GM12891 (cell line): Measurements from ENCODE around the gene YPEL2.

Source experiments
- DNase-seq: peaks from one replicate; pipeline ENCODE4 v3.0.0; 2011; ENCODE audit warnings: low spot score; ENCODE audit not compliant: insufficient read length
- FAIRE-seq: peaks from 2 replicates; lab custom pipeline; 2011; peaks lifted over from hg19 to GRCh38; lab: Jason Lieb, UNC
- PAX5 ChIP-seq: IDR thresholded peaks from 2 replicates; pipeline ENCODE4 v1.6.1; 2011; ENCODE audit warnings: low read length, moderate library complexity, mild to moderate bottlenecking; ENCODE audit not compliant: insufficient read depth, severe bottlenecking
- POLR2A ChIP-seq: IDR thresholded peaks from 2 replicates; pipeline ENCODE4 v1.6.1; 2011; ENCODE audit warnings: low read depth, low read length, control low read depth
- POLR2AphosphoS5 ChIP-seq: IDR thresholded peaks from 2 replicates; pipeline ENCODE4 v1.6.1; 2011; ENCODE audit warnings: low read depth, low read length, control low read depth
- POU2F2 ChIP-seq: IDR thresholded peaks from 2 replicates; pipeline ENCODE4 v1.6.1; 2011; ENCODE audit warnings: low read depth, mild to moderate bottlenecking, control low read depth, low read length, moderate library complexity
- SPI1 ChIP-seq: IDR thresholded peaks from 2 replicates; pipeline ENCODE4 v1.6.1; 2011; ENCODE audit warnings: low read depth, low read length, control low read depth
- TAF1 ChIP-seq: IDR thresholded peaks from 2 replicates; pipeline ENCODE4 v1.6.1; 2011; ENCODE audit warnings: low read depth, low read length, control low read depth

YPEL2 gene

DNA sequence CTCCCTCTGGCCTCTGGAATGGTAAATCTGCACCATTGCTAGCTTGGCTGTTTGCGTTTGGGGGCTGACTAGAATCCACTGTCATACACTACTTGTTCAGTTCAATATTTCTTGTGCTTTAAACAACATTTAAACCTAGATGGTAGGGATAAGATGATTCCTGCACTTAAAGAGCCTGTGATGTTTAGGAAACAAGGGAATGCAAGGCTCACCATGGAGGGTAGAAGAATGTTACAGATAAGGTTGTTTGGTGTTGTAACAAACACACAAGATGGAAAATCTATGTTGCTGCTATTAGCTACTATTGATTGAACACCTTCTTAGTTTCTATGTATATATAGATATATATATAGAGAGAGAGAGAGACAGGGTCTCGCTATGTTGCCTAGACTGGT, 31.4 kb downstream of the YPEL2 start:
- TF ChIP-seq POLR2AphosphoS5, result no peak
- no peak for TF ChIP-seq PAX5
- TF ChIP-seq TAF1, result no peak
- TF ChIP-seq SPI1, result no peak
- no peak for TF ChIP-seq POU2F2
- TF ChIP-seq POLR2A, result no peak
- DNase-seq, result no peak

DNA sequence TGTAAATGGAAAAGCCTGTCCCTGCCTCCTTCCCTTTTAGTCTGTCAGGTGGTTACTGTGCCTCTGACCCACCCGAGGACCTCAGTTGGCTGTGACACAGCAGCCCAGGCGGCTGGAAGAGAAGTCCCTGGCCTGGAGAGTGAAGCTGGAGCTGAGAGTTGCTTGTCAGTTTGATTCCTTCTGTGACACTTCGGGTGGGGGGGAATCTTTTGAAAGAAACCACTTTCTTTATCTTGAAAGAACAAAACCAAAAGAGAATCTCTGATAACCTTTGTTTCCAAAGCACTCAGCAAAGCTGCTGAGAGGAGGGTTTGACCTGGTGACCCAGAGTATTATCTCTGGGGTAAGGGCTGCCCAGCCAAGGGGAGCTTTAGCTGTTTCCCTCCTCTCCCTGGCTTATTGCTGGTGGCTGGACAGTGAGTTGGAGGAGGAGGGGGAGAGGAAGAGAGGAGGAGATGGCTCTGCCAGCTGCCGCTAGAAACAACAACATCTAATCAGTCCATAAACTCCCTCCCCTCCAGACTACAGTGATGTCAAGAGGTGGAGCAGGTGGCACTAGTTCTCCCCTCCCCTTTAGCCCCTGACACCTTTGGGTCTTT, 34.0 kb downstream of the YPEL2 start:
- no peak for TF ChIP-seq PAX5
- no peak for TF ChIP-seq TAF1
- TF ChIP-seq POLR2AphosphoS5, result no peak
- TF ChIP-seq POU2F2, result no peak
- TF ChIP-seq SPI1, result no peak
- no peak for TF ChIP-seq POLR2A
- DNase-seq (no peak), FAIRE-seq (no peak)

More for the DNA sequence above, 31.4 kb downstream of the YPEL2 start:
- FAIRE-seq, result no peak

DNA sequence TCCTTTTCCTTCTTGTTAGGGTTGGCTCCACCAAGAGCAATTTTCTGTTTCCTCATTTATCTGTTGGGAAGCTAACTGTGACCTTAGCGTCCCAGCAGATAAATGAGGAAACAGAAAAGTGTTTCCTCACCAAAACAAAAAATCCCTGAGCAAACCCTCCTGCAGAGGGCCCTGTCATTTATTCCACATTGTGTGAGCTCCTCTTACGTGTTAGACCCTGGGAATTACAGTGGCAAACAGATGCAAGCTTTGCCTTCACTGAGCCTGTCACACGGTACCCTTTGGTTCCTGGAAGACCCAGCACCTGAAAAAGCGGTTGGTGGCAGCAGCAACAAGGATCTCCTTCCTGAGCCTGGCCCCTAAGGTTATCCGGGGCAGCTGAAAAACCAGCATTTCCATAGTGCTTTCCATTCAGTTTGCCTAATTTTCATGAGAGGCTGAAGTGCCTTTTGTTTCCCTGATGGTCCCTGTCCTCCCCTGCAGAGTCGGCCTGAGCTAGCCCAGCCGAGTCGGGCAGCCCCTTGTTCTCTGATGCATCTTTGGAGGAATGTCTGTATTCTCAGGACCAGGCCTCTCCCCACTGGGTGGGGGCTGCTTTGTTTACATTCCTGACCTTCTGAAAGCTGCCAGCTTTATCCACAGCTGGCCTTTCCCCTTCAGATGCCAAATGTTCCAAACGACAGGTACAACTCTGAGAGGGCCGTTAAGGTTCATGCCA, 34.7 kb downstream of the YPEL2 start:
- TF ChIP-seq POLR2A (no peak), PAX5 (no peak), TAF1 (no peak), POU2F2 (no peak), POLR2AphosphoS5 (no peak), SPI1 (no peak)
- FAIRE-seq (no peak), DNase-seq (no peak)

DNA sequence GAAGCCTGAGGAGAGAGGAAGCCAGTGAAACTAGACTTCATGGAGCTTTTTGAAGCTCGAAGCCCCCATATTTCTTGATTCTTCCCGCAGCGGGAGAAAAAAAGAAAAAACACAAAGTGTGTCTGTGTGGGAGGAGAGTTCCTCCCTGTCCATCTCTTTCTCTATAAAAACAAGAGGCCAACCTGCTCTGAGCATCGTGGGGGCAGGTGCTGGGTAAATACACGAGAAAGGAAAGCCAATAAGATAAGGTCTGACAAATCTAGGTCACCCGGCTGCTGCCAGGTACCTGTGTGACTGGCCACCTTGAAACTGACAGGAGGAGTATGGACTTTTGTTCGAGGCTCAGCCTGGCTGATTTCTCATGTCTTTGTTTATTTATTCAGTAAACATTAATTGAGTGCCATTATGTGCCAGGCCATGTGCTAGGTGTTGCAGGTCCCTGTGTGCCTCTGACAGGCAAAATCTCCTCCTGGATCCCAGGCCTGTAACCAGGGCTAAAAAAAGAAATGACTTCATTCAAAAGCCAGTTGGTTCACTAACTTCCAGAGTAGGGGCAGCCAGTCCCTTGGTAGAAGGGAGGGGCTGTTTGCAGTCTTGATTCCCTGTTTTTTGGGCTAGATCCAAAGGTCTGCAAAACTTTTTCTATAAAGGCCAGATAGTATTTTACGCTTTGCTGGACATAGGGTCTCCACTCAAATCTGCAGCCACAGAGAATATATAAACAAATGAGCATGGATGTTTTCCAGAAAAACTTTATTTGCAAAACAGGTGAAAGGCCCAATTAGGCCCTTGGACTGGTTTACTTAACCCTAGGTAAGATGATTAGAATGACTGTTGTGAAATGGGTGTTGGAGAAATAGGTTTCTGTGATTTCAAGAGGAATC, 35.6 kb downstream of the YPEL2 start:
- FAIRE-seq (no peak), DNase-seq (no peak)
- no peak for TF ChIP-seq POLR2AphosphoS5

DNA sequence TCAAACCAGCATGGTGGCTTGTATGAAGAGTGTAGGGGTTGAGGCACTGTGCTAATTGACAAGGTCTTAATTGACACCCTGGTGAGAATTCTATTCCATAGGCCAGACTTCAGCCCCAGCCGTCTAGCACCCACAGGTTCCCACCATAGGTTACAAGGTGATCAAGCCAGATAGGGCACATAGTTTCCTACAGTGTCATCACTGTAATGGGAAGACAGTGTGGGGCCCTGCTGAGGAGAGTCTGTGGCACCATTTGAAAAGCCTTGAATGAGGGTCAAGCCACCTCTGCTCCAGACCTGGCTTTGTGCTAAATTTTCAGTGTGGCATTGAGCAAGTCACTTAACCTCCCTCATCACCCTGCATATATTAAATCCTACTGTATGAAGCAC, 36.2 kb downstream of the YPEL2 start:
- FAIRE-seq (no peak), DNase-seq (no peak)
- no peak for TF ChIP-seq POLR2AphosphoS5

DNA sequence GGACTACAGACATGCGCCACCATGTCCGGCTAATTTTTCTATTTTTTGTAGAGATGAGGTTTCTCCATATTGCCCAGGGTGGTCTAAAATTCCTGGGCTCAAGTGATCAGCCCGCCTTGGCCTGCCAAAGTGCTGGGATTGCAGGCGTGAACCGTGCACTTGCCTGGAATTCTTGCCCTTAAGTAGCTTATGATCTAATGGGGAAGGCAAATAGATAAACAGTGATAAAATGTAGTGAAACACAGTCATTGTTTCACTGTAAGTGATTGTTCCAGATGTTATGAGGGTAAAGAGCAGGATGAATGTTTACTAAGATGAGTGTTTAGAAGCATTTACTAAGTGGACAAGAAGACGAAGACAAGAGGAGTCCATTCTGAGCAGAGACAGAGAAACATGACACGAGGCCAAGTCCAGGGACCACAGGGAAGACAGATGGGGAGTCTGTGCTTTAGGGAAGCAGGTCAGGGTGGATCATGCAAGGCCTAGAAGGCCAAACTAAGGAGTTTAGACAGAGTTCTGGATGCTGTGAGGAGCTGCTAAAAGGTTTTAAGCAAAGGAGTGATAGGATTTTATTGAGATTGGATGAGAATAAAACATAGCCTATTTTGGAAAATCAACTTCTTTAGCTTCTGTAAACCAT, 36.9 kb downstream of the YPEL2 start:
- FAIRE-seq, result no peak

DNA sequence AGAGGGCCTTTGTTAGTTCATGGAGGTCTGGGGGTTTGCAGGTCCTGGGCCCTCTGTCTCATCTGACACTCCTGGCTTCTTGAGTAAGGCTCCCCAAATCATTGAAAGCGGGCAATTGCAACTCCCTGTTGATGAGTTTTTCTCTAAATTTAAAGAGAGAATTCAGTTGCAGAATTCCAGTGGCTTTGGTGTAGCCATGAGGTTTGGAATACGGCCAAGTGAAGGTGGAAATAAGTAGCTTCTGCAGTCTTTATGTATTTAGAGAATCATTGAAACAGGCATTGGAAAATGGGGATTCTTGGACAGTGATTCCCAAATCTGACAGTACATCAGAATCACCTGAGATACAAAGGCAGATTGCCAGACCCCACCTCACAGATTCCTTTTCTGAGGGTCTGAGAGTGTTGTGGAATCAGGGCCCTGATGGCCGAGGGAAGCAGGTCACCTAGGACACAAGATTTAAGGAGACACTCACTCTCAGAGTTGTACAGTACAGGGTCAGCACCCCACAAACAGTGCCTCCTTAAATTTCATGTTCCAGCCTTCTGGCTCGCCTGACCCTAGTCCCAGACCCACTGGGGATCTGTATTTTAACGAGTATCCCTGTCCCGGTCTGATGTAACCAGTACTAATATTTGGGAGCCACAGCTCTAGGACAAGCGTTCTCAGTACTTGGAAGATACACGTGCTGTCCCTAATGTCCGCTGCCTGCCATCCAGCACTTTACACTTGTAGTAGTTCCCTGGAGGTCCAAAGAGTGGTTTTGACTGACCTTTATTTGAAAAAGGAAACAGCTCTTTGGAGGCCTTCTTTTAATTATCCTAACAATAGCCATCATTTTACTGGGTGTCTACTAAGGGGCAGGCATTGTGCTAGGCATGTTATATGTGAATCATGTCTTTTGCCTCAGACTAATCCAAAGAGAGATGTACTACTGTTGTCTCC, 37.8 kb downstream of the YPEL2 start:
- DNase-seq (no peak), FAIRE-seq (no peak)
- TF ChIP-seq POLR2A, result no peak
- no peak for TF ChIP-seq PAX5
- no peak for TF ChIP-seq POU2F2
- no peak for TF ChIP-seq TAF1
- no peak for TF ChIP-seq SPI1
- TF ChIP-seq POLR2AphosphoS5, result no peak

More for the DNA sequence above, 36.9 kb downstream of the YPEL2 start:
- TF ChIP-seq SPI1 (no peak), POLR2A (no peak), PAX5 (no peak), POU2F2 (no peak), TAF1 (no peak), POLR2AphosphoS5 (no peak)
- no peak for DNase-seq

DNA sequence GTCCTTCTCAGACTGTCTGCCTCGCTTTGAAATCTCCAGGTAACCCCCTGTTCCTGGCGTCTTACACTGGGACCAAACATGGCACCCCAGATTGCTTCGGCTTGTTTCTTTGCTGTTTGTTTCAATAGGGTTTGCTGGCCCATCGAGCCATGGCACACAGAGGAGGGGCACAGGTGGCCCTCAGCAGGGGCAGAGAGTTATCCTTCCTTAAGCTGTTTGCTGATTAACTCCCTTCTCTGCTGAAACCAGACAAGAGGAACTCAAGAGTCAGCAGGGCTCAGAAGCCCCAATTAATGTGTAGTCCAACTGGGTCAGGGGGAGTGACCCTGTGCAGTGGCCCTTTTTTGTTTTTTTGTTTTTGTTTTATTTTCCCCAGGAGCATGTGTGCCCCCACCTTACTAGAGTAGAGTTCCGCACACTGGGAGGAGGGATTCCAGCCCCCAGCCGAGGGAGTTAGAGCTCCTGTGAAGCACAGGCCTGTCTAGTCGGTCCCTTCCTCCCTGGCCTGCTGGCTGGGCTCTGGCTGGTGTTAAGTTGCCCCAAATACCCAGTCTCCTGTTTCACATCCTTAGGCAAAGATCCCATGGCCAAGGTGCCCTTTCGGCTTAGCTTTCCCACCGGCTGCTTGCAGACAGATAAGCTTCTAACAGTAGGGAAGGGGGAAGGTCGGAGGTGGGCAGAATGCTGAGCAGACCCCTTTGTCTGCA, 39.3 kb downstream of the YPEL2 start:
- no peak for TF ChIP-seq POLR2A
- no peak for TF ChIP-seq TAF1
- no peak for TF ChIP-seq POU2F2
- TF ChIP-seq POLR2AphosphoS5, result no peak
- TF ChIP-seq SPI1, result 0 out of 2 replicates have a peak, but pooled peaks have one; percentile 19
- no peak for TF ChIP-seq PAX5
- FAIRE-seq (no peak), DNase-seq (no peak)
